Adipocyte (in vitro differentiated cells): Measurements from ENCODE around the gene CCDC138.

Experiments
- DNase-seq: peaks from one replicate; pipeline ENCODE4 v3.0.0-alpha.2; 2015; ENCODE audit warnings: low read depth
- H3K27me3 ChIP-seq: replicated peaks from 2 replicates; pipeline ENCODE4 v1.7.0; 2013; ENCODE audit warnings: mild to moderate bottlenecking, low read length, moderate library complexity; ENCODE audit not compliant: control insufficient read depth, insufficient read depth
- H3K36me3 ChIP-seq: 2 replicates; pipeline ENCODE4 v1.7.0; 2013; ENCODE audit warnings: low read length, mild to moderate bottlenecking, moderate library complexity; ENCODE audit not compliant: control insufficient read depth, insufficient read depth, severe bottlenecking
- H3K4me1 ChIP-seq: 2 replicates; pipeline ENCODE4 v1.7.0; 2013; ENCODE audit warnings: mild to moderate bottlenecking, low read length, moderate library complexity; ENCODE audit not compliant: control insufficient read depth, insufficient read depth
- H3K4me3 ChIP-seq: 2 replicates; pipeline ENCODE4 v1.7.0; 2013; ENCODE audit warnings: mild to moderate bottlenecking, low read length, moderate library complexity
- H3K9ac ChIP-seq: 2 replicates; pipeline ENCODE4 v1.7.0; 2013; ENCODE audit warnings: mild to moderate bottlenecking, low read length, moderate library complexity
- H3K9me3 ChIP-seq: 2 replicates; pipeline ENCODE4 v1.7.0; 2013; ENCODE audit warnings: mild to moderate bottlenecking, low read length, moderate library complexity; ENCODE audit not compliant: control insufficient read depth

CCDC138 gene

DNA sequence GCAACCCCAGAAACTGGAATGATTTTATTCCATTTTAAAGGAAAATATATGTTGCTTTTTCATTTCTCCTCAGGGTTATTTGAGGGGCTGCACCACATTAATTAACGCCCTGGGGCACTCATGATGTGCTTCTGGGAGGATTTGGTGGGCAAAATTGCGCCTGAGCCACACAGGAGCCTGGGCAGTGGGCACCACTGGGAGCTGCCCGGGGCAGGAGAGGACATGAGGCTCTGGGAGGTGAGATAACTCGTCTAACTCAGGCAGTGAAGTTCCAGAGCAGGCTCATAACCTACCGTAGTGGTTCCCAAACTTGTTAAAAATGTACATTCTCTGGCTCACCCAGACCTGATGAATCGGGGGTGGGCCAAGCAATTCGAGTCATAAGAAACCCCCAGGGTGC lies 134.1 kb downstream of the CCDC138 start:
- H3K36me3 ChIP-seq: no peaks in the 10 kb centered on the region
- no peak overlapping the region for H3K4me3 ChIP-seq
- DNase-seq: no peak
- H3K9ac ChIP-seq: no peak overlapping the region
- no peaks in the 10 kb centered on the region for H3K4me1 ChIP-seq
- H3K9me3 ChIP-seq: no peaks in the 10 kb centered on the region
- H3K27me3 ChIP-seq: peaks cover 57% of the 10 kb centered on the region

DNA sequence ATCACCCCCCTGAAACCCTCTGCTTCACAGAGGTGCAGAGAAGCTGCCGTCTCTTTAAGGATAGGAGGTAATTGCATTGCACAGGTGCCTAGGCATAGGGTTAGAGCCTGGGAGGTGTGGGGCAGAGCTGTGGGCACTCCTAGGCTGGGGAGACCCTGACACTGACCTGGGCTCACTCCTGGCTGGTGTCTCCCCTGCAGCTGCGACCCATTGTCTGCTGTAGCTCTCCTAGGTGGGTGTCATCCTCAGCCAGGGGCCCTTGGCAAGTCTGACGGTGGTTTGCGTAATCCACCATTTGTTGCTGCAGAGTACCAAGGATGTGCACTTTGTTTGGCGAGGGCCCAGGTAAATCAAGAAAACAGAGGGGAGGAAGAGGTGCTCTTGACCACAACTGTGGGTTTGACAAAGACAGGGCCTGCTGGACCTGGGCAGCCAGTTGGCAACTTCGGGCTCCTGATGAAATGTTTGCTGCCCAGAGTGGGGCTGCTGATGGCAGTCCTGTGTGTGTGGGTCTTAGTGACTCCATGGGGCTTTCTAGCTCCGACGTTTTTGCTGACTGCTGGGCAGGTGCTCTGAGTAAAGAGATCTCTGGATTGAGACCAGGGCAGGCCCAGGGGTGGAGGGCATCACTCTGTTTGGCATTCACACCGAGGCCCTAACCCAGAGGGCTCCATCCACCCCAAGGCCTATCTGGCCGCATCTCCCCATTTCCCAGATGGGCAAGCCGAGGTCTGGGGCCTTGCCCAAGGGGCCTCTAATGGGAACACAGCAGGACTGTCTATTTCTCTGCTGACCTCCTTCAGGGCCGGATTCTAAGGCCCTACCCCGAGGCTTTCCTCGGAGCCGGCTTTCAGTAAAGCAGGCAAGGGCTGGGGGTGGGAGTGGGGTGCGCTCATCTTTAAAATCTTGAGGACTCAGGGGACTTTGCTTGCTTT lies 134.8 kb downstream of the CCDC138 start:
- no peaks in the 10 kb centered on the region for H3K36me3 ChIP-seq
- no peak overlapping the region for H3K4me3 ChIP-seq
- H3K27me3 ChIP-seq: peaks cover 58% of the 10 kb centered on the region
- no peak overlapping the region for H3K9ac ChIP-seq
- H3K9me3 ChIP-seq: no peaks in the 10 kb centered on the region
- no peak for DNase-seq
- H3K4me1 ChIP-seq: no peaks in the 10 kb centered on the region

DNA sequence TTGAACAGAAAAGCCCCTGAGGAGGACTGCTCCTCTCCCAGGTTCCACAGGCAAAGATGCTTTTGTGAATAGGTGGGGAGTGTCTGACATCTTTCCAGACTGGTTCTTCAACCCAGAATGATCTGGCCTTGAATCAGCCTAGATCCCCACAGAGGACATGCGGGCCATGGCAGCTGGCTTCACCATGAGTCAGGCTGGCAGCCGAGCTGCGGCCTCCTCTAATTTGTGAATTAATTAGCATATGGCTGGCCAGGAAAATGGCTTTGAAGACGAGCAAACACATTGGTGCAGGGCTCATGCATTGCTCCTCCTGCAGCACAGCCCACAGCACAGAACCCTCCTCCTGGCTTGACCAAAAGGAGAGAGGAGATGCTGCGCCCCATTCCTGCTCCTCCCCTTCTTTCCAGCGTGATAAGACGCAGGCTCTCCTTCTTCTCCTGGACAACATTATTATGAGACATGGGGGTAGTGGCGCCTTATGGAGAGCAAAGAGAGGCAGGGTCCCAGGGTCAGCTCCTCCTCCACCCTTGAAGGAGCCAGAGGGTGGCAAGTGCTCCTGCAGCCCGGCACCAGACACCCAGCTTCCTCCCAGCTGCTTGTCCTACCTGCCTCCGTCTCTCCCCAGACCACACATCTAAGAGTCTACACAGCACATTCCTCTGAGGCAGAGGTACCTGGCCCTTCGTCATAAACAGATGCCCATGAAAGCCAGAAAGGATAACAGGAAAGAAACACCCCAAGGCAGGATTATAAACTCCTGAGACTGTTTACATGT lies 135.8 kb downstream of the CCDC138 start:
- Histone ChIP-seq H3K4me3 (no peak overlapping the region), H3K4me1 (no peaks in the 10 kb centered on the region), H3K9me3 (no peaks in the 10 kb centered on the region), H3K9ac (no peak overlapping the region), H3K36me3 (no peaks in the 10 kb centered on the region), H3K27me3 (peaks cover 59% of the 10 kb centered on the region)
- peak; percentile 18 for DNase-seq

DNA sequence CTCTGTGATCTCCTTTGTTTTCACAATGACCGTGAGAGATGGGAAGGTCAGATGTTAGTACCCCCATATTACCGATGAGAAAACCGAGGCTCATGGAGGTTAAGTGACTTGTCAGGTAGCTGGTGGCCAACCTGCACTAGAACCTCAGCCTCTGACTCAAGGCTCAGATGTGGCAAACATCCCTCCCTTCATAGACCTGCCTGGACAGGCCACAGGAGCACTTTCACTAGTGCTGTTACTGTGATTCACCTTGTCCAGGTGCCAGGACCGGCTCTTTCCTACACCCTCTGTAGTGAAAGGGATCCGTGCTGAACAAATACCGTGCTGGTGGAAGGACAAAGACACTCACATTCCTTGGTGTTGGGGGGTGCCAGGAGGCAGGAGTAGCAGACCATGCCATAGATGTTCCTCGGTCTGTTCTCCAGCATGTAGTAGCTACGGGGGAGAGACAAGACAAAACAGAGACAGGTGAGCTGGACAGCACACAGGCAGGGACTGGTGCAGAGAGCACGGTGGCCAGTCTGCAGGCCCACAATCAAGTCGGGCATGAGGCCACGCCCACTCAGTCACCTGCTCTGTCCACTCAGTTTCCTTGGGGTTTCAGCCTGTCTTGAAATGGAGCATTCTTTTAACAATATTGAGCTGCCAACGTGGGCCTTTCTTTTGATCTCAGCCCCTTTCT lies 136.6 kb downstream of the CCDC138 start:
- no peaks in the 10 kb centered on the region for H3K36me3 ChIP-seq
- peaks cover 58% of the 10 kb centered on the region for H3K27me3 ChIP-seq
- H3K4me3 ChIP-seq: no peak overlapping the region
- no peak for DNase-seq
- H3K9ac ChIP-seq: no peak overlapping the region
- H3K9me3 ChIP-seq: no peaks in the 10 kb centered on the region
- H3K4me1 ChIP-seq: no peaks in the 10 kb centered on the region

DNA sequence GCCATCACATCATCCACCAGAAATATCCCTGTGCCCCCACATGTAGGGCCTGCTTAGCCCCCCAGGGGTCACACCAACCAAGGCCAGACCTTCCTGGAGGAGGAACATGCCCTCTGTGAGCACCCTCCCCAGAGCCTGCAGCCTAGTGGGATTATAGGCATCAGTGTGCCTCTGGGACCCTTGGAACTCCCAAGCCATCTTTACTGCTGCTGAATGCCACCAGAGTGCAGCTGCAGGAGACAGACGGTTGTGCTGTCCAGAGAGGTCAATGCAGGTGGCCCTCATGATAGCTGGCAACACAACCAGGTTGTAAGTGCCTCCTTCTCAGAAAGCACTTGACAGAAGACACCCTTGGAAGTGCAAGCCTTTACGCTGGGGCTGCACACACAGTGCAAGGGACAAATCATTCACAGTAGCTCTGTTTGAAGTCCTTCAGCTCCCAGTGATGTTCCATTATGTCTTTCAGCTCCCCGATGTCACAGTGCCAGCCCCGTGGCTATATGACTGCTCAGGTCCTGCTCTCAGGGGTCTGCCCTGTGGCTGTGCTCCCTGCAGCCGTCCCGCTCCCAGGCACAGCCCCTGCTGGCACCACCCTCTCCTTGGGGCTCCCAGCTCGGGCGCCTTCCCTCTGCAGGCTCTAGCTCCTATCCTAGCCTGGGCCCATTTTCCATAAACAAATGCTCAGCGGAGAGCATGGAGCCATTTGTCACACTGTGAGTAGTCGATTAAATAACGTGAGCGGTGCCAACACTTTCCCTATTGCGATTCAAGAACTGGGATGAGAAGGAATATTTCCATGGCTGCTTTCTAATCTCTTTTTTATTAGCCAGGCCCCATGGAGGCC lies 137.4 kb downstream of the CCDC138 start:
- H3K9ac ChIP-seq: no peak overlapping the region
- H3K27me3 ChIP-seq: peaks cover 50% of the 10 kb centered on the region
- H3K36me3 ChIP-seq: no peaks in the 10 kb centered on the region
- DNase-seq: no peak
- H3K4me1 ChIP-seq: no peaks in the 10 kb centered on the region
- no peaks in the 10 kb centered on the region for H3K9me3 ChIP-seq
- H3K4me3 ChIP-seq: no peak overlapping the region

DNA sequence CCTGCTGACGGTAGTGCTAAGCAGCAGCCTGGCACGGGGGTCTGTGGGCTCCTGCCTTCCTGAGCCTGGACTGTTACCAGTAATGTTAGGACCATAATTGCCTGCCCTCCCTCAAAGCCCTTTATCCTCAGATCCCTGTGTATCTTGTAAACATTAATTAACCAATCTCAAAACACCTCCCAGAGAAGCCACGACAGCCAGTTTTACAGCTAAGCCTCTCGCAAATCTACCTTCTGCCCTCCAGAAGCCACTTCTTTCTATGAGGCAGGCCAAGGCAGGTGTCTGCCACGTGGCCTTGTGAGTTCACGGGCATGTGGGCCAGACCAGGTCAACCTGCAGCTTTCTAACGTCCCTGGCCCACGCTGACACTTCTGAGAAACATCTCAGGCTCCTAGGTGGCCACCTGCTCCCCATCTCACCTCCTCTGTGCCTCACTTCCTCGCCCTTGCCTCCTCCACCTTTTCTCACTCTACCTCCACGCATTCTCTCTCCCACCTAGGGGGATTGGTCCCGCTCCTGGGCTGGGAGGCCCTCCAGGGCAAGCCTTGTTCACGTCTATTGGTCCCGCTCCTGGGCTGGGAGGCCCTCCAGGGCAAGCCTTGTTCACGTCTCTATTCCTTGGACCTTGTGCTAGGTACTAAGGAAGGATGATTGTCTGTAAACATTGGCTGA lies 138.1 kb downstream of the CCDC138 start:
- Histone ChIP-seq H3K9me3 (no peaks in the 10 kb centered on the region), H3K27me3 (peaks cover 47% of the 10 kb centered on the region), H3K36me3 (no peaks in the 10 kb centered on the region), H3K4me1 (no peaks in the 10 kb centered on the region), H3K4me3 (no peak overlapping the region), H3K9ac (no peak overlapping the region)
- no peak for DNase-seq

DNA sequence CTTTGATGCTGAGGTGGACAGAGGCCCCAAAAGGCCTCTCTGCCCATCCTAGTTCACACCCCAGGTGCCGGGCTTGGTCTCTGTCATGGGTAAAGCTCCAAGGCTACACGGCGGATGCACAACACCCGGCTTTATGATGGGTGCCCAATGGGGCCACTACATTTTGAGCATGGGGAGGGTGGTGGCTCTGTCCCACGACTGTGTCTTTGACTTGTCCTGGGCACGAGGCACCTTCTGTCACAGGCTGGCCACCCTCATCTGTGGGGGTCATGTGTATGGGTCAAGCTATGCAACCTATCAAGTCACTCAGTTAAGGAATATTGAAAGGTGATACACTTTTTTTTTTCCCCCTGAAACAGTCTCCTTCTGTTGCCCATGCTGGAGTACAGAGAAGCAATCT lies 138.7 kb downstream of the CCDC138 start:
- no peak for DNase-seq
- Histone ChIP-seq H3K27me3 (peaks cover 41% of the 10 kb centered on the region), H3K9ac (no peak overlapping the region), H3K36me3 (no peaks in the 10 kb centered on the region), H3K9me3 (no peaks in the 10 kb centered on the region), H3K4me1 (no peaks in the 10 kb centered on the region), H3K4me3 (no peak overlapping the region)

DNA sequence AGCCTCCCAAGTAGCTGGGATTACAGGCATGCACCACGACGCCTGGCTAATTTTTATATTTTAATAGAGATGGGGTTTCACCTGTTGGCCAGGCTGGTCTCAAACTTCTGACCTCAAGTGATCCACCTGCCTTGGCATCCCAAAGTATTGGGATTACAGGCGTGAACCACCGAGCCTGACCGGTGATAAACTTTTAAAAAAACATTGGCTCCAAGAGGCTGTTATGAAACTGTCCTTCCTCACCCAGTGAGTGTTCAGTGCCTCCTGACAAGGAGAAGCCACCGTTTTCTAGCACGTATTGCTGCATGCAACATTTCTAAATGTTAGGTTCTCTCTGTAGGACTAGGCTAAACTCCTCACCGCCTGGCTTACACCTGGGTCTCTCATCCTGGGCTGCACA lies 139.2 kb downstream of the CCDC138 start:
- Histone ChIP-seq H3K4me3 (no peak overlapping the region), H3K4me1 (no peaks in the 10 kb centered on the region), H3K9me3 (no peaks in the 10 kb centered on the region), H3K36me3 (no peaks in the 10 kb centered on the region), H3K27me3 (peaks cover 46% of the 10 kb centered on the region), H3K9ac (no peak overlapping the region)
- no peak for DNase-seq
